CD4-positive, alpha-beta T cell treated with Interleukin-6 at 100 ng/mL for 8 hours (primary cell): Measurements from ENCODE around the gene UGT1A10.

Source experiments
- DNase-seq: peaks from one replicate; pipeline ENCODE4 v3.0.0-alpha.2; 2020; ENCODE audit warnings: mixed read lengths, low spot score

The UGT1A10 gene

DNA sequence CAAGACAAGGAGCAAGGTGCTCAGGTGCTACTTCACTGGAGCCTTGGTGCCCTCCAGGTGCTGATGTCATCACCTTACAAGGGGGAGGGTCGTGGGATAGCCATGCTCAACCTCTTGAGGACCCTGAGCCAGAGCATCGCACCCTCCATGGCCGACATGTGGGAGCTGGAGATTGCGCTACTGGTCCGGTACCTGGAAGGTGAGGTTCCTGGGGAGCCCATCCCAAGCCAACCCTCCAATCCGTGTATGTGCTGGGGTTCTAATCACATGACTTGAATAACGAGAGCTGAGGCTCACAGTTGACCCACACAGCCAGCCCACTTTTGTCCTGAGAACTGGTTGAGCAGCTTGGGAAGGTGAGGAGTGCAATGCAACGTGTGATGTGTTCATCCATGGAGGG is 167.7 kb downstream of the UGT1A10 start:
- DNase-seq, result no peak

GRCh38 chr2:233807215-233807865 is 171.1 kb downstream of the UGT1A10 start:
- no peak for DNase-seq

GRCh38 chr2:233807966-233808935 is 172.0 kb downstream of the UGT1A10 start:
- DNase-seq, result no peak

DNA sequence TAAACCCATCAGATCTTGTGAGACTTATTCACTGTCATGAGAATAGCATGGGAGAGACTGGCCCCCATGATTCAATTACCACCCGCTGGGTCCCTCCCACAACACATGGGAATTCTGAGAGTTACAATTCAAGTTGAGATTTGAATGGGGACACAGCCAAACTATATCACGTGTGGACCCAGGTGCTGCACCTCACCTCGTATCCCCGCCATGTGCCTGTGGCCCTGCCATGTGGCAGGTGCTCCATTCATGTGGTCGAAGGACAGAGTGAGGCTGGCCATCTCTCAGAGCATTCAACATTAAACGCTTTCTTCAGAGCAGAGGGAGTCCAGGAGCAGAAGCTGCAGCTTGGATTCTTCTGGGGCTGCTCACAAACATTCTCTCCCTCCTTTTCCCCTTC is 174.1 kb downstream of the UGT1A10 start:
- no peak for DNase-seq

GRCh38 chr2:233811087-233811486 is 174.8 kb downstream of the UGT1A10 start:
- no peak for DNase-seq

- no peak for DNase-seq
Measured at GRCh38 chr2:233811732-233812131, 175.5 kb downstream of the UGT1A10 start.

DNA sequence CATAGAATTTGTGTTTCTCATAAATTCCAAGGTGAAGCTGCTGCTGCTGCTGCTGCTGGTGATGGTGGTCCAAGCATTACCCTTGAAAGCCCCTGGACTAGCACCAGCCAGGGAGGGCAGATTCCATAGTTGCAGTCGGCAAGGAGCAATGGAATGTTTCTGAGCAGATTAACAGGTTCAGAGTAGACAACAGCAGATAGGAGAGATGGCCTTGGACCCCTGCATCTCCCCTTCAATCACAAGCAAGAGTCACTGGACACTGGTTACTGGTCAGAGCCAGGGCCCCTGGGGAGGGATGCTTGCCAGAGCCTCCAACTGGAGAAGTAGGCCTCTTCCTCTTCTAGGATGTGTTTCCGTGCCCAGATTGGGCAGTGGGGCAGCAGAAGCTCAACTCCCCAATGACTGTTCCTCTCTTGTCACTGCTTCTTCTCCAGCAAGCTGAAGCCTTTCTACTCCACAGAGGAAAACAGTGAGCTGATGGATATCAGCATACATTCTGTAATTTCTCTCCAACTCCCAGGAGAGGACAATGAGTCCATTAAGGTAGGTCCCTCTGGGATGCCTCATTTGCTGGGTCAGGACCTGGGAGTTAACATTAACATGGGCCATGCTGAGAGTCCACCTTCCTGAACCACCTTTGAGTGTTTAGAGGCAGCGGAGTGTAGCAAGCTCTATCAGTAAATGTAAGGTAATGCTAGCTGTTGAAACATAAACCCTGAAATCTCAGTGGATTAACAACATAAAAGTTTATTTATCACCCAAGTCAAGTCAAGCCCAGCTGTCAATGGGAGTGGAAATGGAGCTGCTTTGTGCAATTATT is 177.2 kb downstream of the UGT1A10 start:
- DNase-seq, result no peak

GRCh38 chr2:233814056-233814835 is 178.0 kb downstream of the UGT1A10 start:
- DNase-seq, result no peak

DNA sequence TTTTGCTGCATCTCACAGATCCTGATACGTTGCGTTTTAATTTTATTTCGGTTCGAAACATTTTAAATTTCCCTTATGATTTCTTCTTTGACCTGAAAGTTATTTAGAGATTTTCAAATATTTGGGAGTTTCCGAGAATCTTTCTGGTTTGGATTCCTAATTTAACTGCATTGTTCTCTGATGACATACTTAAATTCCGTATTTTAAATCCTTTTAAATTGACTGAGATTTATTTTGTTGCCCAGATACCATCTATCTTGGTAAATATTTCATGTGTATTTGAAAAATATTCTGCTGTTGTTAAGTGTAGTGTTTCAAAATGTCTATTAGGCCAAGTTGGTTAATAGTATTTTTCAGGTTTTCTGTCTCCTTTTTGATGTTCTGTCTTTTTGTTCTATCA is 179.6 kb downstream of the UGT1A10 start:
- no peak for DNase-seq

GRCh38 chr2:233816334-233816733 is 180.1 kb downstream of the UGT1A10 start:
- no peak for DNase-seq

DNA sequence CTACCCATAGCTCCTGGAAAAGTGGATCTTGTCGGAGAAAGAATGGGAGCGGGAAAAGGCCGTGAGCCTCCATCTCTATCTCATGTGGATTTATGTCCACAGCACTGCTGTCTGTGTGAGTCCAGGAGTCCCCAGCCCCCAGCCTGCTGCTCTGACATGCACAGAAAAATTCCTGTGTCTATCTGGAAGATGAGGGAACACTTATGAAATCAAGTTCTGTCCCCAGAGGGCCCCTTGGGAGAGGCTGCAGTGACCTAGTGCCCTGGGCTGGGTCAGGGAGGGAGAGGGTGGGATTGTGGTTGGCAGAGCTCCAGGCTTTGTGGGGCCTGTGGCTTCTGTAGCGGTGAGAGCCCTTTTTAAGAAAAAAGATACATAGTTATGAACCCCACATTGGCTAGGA is 180.5 kb downstream of the UGT1A10 start:
- DNase-seq, result no peak

- no peak for DNase-seq
Measured at GRCh38 chr2:233817361-233817911, 181.2 kb downstream of the UGT1A10 start.

GRCh38 chr2:233817995-233818638 is 181.9 kb downstream of the UGT1A10 start:
- no peak for DNase-seq

DNA sequence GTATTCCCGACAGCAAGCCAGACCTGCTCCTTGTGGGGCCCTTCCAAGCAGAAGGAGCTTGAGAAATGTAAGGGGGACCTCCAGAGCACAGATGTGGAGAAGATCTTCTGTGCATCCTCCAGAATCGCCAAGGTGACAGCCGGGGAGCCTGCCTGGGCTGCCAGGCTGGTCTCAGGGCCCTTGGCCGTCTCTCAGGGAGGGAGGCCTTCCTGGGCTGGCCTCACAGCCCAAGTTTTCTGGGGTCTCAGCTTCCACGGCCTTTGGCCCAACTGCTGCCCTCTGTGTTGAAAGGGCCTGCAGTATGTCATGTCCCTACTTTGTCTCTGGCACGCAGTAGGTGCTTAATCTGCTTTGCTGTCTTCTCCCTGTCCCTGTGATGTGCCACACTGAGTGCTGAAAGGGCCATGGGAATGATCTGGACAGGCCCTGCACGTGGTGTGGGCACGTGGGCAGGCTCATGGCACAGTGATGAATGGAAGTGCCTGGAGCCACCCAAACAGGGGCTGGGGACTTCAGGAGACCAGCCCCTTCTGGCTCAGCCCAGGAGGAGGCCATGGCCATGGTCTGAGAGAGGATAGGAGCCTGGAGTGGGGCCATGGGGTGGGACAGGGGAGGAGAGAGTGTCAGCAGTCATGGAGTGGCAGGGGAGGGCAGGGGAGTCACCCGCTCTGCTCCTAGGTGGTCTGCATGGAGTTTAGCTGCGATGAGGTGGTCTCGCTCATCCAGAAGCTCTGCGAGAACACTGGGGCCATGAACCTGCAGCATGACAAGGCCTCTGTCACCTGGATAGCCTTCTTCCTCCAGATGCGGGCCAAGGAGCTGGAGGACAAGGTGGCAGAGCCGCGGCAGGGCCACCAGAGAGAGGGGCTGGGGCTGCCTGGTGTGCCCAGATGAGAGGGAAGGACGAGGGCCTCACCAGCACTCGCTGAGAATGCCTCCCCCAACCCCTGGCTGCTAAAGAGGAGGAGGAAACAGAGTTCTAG is 182.7 kb downstream of the UGT1A10 start:
- DNase-seq, result no peak

DNA sequence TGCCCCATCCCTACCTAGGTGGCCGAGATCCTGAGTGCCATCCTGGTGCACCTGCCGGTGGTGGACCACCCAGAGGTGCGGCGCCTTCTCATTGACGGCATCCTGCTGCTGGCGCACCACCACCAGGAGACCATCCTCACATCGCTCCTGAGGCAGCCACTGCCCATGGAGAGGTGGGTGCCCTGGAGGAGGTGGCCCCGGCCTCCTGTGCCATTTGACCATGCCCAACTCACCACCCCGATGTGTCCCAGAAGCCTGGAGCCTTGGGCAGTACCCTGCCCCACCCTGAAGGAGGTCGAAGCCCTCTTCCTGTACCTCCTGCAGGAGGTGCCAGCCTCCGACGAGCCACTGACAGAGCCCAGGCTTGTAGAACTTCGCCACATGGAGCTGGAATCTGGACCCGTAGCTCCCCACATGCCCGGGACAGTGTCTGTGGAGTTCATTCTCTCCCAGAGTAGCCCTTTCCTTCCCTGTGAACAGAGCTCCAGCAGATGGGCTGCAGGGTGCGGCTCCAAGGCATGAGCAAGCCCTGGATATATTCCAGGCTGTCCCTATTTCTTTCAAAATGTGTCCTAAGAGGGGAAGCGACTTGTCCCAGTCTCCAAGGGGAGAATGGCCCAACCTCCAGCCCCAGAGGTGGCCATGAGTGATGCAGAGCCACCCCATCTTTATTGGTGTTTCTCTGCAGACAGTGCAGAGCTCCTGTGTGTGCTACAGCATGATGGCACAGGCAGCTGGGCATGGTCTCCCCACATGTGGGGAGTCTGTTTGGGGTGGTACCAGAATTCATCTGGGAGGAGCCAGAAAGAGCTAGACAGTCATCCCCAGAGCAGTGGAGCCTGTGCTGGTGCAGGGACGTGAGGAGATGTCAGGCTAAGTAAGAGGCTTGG is 183.9 kb downstream of the UGT1A10 start:
- no peak for DNase-seq

- DNase-seq, result no peak
Measured at GRCh38 chr2:233820774-233821105, 184.5 kb downstream of the UGT1A10 start.

- no peak for DNase-seq
Measured at GRCh38 chr2:233821196-233821595, 184.9 kb downstream of the UGT1A10 start.

GRCh38 chr2:233821709-233822100 is 185.5 kb downstream of the UGT1A10 start:
- no peak for DNase-seq
